GM13977 (cell line): ENCODE data around the gene JAKMIP3.

Experiments
- DNase-seq: peaks from one replicate; pipeline ENCODE4 v3.0.0; 2012; ENCODE audit warnings: low spot score
- in situ Hi-C: fragments of 300-500 bp; cut with MboI; formaldehyde crosslinking; loops from one replicate; pipeline ENCODE4 v1.12.0; 2022; ENCODE audit warnings: low sequenced_read_pairs, low pct_unique_long_range_greater_than_20kb, mixed read lengths, inconsistent platforms; ENCODE audit not compliant: unreplicated experiment
- TF ChIP-seq, protein P1 (sequence below): IDR thresholded peaks from 2 replicates; pipeline ENCODE4 v1.5.1; 2012; ENCODE audit warnings: mild to moderate bottlenecking, control low read depth; ENCODE audit not compliant: insufficient read depth; ENCODE audit errors: extremely low read depth, missing control alignments

The JAKMIP3 gene

DNA sequence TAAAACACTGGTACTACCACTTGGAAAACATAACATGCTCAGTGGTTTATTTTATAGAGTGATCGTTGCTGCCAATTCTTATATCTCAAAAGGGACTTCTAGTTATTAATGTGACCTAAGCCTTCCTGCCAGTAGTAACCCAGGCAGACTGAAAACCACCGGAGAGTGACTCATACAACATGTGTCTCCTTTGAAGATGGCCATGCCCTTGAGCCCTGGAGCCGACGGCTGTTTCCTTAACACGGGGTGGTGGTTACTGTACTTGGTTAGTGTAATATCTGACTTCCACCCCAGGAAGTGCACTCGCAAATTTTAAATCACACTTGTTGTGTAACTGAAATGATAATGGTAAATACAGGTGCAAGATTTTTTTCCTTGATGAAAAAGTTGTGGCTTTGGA lies 30.5 kb downstream of the JAKMIP3 start:
- TF ChIP-seq, protein P1, sequence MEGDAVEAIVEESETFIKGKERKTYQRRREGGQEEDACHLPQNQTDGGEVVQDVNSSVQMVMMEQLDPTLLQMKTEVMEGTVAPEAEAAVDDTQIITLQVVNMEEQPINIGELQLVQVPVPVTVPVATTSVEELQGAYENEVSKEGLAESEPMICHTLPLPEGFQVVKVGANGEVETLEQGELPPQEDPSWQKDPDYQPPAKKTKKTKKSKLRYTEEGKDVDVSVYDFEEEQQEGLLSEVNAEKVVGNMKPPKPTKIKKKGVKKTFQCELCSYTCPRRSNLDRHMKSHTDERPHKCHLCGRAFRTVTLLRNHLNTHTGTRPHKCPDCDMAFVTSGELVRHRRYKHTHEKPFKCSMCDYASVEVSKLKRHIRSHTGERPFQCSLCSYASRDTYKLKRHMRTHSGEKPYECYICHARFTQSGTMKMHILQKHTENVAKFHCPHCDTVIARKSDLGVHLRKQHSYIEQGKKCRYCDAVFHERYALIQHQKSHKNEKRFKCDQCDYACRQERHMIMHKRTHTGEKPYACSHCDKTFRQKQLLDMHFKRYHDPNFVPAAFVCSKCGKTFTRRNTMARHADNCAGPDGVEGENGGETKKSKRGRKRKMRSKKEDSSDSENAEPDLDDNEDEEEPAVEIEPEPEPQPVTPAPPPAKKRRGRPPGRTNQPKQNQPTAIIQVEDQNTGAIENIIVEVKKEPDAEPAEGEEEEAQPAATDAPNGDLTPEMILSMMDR = no peak
- in situ Hi-C loops = no loop called here
- DNase-seq = no peak

DNA sequence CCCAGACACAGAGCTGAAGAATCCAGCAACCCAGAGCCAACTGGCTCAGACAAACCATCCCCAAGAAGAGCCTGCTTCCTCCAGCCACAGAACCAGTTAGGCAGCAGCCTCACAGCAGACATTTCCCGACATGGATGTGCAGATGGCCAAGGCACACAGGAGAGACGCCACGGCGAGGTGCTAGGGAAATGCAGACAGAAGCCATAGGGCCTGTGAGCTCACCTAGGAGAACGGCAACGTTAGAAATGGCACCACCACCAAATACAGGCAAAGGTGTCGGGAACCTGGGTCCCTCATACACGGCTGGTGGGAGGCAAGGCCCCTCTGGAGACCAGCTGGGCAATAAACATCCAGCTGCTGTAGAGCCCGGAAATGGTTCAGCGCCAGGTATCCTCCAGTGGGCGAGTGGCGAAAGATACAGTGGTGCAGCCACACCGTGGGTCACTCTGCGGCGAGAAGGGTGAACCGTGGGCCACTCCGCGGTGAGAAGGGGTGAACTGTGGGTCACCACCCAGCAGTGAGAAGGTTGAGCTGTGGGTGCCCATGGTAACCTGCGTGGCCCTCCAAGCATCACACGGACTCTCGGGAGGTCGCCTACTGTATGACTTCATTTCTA lies 31.2 kb downstream of the JAKMIP3 start:
- no peak for DNase-seq
- TF ChIP-seq, protein P1 = no peak
- in situ Hi-C loops = no loop called here

DNA sequence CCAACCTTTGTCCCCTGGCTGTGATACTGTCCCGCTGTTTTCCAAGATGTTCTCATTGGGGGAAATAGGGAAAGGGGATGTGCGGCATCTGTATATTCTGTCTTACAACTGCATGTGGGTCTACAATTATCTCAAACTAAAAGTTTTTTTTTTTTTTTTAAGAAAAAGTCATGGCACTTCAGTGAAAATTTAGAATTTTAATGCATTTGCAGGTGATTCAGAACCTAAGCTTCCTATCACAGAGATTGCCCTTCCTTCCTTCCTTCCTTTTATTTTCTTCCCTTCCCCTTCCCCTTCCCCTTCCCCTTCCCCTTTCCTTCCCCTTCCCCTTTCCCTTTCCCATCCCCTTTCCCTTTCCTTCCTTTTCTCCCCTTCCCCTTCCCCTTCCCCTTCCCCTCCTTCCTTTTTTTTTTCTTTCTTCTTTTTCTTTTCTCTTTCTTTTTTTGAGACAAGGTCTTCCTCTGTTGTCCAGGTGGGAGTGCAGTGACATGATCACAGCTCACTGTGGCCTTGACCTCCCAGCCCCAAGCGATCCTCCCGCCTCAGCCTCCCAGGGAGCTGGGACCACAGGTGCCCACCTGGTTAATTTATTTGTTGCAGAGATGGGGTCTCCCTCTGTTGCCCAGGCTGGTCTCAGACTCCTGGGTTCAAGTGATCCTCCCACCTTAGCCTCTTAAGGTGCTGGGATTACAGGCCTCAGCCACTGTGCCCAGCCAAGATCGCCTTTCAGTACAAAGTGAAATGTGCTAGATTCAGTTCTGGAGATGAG lies 32.0 kb downstream of the JAKMIP3 start:
- in situ Hi-C loops = no loop called here
- no peak for DNase-seq
- TF ChIP-seq, protein P1 = no peak

DNA sequence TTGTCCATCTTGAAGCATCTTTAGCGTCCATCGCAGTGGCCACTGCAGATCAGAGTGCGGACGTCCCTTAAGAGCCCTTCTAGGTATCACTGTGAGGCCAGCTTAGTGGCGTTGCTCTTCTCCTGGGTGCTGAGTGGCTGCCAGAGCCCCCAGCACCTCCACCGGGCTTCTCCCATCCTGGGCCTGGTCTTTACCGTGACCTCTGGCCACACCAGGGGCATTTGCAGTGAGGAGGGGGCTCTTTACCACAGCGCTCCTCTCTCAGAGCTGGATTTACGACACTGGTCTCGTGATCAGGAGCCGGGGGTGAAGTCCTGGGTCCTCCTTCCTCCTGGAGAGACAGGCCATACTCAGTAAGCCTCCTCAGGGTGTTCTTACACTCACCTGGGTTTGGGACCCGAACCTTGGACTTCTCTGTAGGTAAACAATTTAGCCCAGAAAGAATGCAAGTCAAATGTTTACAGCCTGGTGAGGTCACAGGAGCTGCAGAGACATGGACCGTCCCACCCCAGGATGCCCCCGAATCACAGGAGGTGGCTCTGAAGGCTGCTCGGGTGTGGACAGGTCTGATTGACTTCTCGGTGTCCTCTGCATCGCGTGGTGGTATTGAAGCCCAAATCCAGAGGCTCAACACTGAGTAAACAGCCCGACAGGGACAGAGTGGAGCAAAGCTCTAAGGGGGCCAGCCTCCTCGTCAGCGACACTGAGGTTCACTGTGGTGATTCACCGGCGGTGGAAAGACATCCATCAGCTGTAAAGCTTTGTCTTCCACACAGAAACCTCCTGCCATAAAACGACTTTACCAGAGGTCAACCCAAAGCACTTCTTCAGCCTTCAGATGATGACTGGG lies 33.0 kb downstream of the JAKMIP3 start:
- TF ChIP-seq, protein P1 = no peak
- in situ Hi-C loops = no loop called here
- DNase-seq = no peak

DNA sequence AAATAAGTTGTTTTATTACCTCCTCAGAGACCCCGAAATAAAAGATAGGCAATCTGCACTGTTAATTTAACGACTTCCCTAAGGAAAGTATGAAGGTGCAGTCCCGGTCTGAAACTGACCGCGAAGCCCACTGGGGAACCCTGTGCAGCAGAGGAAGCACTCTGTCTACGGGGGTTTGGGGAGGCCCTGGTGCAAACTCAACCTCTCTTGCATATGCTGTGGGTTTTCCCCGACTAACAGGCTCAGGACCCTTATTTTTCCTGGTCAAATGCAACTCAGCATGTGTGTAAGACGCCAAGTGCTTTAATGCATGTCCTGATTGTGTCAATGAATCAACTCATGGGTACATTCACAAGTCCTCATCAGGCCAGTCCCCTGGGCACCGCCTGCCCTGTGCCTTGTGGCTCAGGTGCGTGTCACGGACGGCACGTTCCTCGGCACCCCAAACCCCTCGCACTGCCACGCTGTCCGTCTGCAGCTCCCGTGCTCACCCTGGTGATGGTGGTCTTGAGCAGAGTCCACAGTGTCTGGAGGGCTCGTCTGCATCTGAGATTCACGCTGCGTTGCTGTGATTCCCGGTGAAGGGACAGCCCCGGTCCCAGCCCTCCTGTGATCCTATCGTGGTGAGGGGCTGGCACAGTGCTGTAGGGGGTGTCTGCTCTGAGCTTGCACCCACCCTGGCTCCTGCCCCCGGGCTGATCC lies 33.8 kb downstream of the JAKMIP3 start:
- TF ChIP-seq, protein P1 = no peak
- DNase-seq = no peak
- in situ Hi-C loops = no loop called here

DNA sequence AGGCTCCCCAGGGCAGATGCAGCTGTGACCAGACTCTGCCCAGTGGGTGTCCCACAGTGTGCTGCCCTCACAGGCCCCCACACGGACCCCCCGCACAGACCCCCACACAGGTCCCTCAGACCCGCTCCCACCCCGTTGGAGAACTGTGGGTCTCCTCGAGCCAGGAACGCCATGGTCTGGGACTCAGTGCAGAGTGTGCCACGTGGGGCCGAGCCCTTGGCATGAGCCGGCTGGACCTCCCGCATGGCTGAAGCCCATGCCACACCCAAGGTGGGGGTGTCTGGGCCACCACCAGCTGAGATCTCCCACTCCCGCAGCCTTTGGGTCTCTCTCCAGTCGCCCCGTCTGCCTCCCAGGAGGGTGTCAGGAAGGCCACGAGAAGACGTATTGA lies 34.3 kb downstream of the JAKMIP3 start:
- DNase-seq = no peak
- TF ChIP-seq, protein P1 = no peak
- in situ Hi-C loops = no loop called here
